GM15510 (cell line): Measurements from ENCODE around the gene ARL17A.
"Not testable (repeated sequence)": the region's sequence is repeated elsewhere in the genome, so short reads cannot be mapped to it uniquely, and the experiment has no call there.

Experiments used
- POLR2A ChIP-seq: IDR thresholded peaks from 3 replicates; pipeline ENCODE4 v1.6.1; 2011; ENCODE audit warnings: borderline replicate concordance; ENCODE audit not compliant: insufficient read length; ENCODE audit errors: extremely low read depth

Gene ARL17A

DNA sequence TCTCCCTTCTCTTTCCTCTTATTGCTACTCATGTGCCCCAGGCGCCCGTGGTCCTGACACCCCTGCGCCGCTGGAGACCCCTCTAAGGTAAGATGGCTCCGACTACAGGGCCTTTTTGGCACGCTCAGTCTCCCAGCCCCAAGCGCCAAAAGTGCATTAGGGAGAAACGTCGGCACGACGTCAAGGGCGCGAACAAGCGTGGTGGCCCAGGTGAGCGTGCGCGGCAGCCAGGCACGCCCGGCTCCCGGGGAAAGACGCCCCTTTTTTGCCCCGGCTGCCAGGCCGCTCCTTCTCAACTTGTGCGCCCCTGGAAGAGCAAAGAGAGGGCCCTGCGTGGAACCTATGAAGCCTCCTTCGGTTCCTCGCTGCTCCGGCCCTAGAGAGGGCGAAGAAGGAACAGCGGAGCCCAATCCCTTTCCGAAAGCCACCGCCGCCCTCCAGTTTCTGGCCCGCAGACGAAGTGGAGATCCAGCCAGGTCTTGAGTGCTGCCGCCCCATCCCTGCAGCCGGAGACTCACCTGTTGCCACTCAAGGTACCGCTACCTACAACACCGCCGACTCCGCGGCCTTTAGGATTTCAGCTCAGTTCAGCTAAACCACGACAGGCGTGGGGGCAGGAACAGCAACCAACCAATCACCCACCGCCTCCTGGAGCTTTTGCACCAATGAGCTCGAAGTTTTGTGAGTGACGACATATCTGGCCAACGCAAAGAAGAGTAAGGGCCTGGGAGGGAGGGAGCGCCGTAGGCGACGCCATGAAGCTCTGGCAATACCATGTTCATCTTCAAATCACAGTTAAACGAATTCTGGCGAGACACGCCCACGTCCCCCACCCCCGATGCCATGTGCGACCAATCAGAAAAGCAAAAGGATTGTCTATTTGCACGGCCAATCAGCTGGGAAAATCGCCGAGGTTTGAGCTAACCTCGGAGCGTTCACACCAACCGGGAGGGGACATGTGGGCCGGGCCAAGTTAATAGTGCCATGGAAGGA lies at the start of gene ARL17A:
ARL17A (minus strand) TSS at position 609 of the 993 bp plus-strand sequence. CDS start 3,369 bp downstream, outside the sequence.
- TF ChIP-seq POLR2A: not testable (repeated sequence)

DNA sequence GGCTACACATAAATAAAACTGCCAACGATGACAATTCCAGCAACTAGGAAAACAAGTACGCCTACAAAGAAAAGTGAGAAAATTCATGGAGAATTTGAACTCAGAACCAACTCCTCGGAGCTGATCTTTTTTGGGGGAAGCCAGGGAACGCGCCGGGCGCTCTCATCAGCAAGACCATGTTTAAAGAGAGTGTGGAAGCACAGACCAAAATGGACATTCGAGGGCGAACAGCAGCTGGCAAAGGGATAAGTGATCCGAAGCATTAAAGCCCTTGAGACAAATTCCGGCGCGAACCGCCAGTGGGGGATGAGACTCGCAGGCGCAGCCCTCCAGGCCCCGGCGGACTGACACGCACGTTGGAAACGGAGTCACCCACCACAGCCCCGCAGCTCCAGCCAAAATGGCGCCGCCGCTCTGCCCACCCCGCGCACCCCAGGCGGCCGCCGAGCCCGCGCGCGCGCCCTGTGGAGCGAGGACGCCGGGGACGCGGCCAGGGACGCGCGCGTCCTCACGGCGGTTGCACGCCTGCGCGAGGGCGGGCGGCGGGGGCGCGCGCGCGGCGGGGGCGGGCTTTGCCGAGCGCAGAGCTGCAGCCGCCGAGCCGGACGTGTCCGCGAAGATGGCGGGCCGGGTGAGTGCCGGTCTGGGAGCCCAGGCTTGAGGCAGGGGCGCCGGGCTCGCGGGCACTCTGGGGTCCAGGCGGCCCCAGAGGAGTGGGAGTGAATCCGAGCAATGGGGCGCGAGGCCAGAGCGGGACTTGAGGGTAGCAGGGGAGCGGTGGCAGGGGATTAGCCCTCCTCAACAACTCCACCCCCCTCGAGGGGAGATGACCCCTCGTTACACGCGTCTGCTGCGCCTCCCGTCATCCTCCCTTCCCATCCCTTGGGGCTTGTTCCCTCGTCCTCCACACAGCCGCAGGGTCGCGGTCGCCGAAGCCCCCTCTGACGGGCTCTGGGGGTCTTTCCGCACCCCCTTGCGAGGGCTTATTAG lies 11.0 kb upstream of the ARL17A start, which contains the start of gene NSF:
NSF (plus strand) TSS at position 513 of the 990 bp plus-strand sequence; CDS start at position 620, 107 bp downstream.
- TF ChIP-seq POLR2A: not testable (repeated sequence)

DNA sequence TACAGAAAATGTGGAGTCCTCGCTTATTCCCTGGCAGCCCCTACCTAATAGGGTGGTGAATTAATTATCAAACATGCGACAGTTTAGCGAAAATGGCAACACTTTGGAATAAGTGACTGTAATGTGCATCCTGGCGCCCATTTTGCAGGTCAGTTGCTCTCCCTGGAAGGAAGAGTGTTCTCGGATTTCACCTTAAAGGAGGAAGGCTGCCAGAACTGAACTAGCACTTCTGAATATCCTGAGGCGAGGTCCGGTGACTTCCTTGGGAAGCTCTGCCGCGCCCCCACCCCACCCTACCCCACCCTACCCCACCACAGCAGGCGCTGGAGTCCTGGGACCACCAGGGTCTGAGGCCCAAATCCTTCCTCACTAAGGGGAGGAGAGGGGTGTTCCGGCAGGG lies 67.3 kb downstream of the ARL17A start, which contains the start of gene LRRC37A2:
LRRC37A2 (plus strand) TSS at position 301 of the 400 bp plus-strand sequence. CDS start 245 bp downstream, outside the sequence.
- TF ChIP-seq POLR2A: not testable (repeated sequence)
